Measurements from ENCODE around the gene PLCL2.

DNA sequence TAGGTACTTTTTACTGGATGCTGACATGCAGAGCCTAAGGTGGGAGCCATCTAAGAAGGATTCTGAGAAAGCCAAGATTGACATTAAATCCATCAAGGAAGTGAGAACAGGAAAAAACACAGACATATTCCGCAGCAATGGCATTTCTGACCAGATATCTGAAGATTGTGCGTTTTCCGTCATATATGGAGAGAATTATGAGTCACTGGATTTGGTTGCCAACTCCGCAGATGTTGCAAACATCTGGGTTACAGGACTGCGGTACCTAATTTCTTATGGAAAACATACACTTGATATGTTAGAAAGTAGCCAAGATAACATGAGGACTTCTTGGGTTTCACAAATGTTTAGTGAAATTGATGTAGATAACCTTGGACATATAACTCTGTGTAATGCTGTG lies 125.1 kb downstream of the PLCL2 start:
- TF ChIP-seq, protein P1, sequence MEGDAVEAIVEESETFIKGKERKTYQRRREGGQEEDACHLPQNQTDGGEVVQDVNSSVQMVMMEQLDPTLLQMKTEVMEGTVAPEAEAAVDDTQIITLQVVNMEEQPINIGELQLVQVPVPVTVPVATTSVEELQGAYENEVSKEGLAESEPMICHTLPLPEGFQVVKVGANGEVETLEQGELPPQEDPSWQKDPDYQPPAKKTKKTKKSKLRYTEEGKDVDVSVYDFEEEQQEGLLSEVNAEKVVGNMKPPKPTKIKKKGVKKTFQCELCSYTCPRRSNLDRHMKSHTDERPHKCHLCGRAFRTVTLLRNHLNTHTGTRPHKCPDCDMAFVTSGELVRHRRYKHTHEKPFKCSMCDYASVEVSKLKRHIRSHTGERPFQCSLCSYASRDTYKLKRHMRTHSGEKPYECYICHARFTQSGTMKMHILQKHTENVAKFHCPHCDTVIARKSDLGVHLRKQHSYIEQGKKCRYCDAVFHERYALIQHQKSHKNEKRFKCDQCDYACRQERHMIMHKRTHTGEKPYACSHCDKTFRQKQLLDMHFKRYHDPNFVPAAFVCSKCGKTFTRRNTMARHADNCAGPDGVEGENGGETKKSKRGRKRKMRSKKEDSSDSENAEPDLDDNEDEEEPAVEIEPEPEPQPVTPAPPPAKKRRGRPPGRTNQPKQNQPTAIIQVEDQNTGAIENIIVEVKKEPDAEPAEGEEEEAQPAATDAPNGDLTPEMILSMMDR (IDR thresholded peaks at IDR 0.05) = no peak
- TF ChIP-seq POLR2A (IDR thresholded peaks at IDR 0.05) = no peak
